A172 (cell line): ENCODE data around the gene SPDEF. TPM values are rescaled to one million over a fixed set of nuclear protein-coding genes. Genes with fewer than 3 reads are reported as not detected.

Experiments used
- DNase-seq: peaks from one replicate; pipeline ENCODE4 v3.0.0-alpha.2; 2015; ENCODE audit warnings: low spot score
- total RNA-seq: library from RNA; depleted of rRNA; stranded (reverse); fragments of >200 nt; shearing (Covaris generic); gene quantifications from 2 replicates; pipeline ENCODE4 v1.2.3, GENCODE V29; 2014

SPDEF gene
- total RNA-seq, 1 experiment from 2014 or later = not detected

GRCh38 chr6:34515473-34516387 is 40.4 kb downstream of the SPDEF start:
- DNase-seq = no peak

GRCh38 chr6:34514593-34515472 is 41.3 kb downstream of the SPDEF start:
- no peak for DNase-seq

GRCh38 chr6:34514112-34514511 is 42.0 kb downstream of the SPDEF start:
- DNase-seq = no peak

- no peak for DNase-seq
Observed at GRCh38 chr6:34513646-34514045, 42.5 kb downstream of the SPDEF start.

GRCh38 chr6:34512738-34513115 is 43.4 kb downstream of the SPDEF start:
- no peak for DNase-seq

GRCh38 chr6:34511915-34512737 is 44.0 kb downstream of the SPDEF start:
- DNase-seq = no peak

GRCh38 chr6:34511214-34511914 is 44.8 kb downstream of the SPDEF start:
- DNase-seq = no peak

- DNase-seq = no peak
Observed at GRCh38 chr6:34510299-34510698, 45.8 kb downstream of the SPDEF start.

GRCh38 chr6:34509782-34510181 is 46.3 kb downstream of the SPDEF start:
- no peak for DNase-seq

DNA sequence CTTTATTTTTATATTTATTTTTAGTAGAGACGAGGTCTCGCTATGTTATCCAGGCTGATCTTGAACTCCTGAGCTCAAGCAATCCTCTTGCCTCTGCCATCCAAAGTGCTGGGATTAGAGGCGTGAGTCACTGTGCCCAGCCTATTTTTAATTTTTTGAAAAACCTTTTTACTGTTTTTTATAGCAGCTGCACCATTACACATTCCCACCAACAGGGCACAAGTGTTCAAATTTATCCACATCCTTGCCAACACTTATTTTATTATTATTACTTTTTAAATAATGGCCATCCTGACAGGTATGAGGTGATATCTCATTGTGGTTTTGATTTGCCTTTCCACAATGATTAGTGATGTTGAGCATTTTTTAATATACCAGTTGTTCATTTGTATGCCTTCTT is 47.7 kb downstream of the SPDEF start:
- no peak for DNase-seq

GRCh38 chr6:34506718-34507117 is 49.4 kb downstream of the SPDEF start:
- DNase-seq = no peak

DNA sequence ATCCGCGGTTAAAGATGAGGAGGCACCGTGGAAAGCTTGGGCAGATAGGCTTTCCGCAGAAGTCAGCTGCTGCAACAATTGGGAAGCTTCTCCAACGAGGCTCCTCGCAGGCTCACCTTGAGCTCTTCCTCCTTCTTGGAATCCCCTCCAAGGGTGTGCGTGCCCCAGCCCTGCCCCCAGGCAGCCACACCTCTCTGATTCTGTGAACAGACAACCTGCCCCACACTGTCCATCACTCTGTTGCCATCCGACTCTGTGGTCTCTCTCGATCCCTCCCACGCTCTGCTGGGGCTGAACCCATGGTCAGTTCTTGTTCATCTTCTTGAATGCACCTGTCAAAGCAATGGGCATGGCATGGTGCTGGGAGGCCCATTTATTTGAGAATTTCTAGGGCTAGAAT is 58.7 kb downstream of the SPDEF start:
- DNase-seq = no peak

DNA sequence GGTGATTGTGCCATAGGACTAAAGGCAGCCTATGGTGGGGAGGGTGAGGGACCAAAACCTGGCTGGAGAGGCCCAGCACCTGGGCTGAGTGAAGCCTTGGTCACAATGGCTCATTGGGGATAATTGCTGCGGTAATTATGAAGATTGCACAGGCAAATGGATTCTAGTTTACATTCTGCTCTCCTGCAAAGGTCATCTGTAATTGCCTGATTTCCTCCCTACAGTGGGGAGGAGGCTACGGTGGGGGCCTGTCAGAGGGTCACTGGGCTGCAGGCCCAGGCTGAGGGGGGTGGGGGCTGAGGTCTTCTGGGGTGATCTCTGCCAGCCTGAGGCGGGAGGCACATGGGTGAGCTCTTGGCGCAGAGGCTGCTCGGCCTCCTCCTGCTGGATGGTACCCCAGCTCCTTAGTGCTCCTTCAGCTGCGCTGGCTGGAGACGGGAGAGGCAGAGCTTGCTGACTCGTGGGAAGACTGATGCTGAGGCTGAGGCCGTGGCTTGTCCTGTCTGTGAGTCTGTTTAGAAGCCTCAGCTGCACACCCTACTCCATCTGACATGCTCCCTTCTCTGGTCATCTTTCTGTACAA is 59.9 kb downstream of the SPDEF start:
- DNase-seq = no peak

GRCh38 chr6:34494973-34495372 is 61.2 kb downstream of the SPDEF start:
- DNase-seq = no peak

DNA sequence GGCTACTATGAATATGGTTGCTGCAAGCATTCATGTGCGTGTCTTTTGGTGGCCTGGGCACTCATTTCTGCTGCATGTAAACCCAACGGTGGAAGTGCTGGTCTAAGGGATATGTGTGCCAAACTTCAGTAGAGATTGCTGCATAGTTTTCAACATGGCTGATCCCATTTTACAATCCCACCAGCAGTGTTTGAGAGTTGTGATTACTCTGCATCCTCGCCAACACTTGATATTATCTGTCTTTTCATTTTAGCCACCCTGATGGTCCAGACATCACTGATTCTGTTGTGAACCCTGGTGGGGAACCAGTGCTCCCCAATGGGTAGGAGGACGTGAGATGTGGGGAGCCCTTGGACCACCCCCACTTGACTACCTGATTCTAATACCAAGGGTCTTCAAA is 62.8 kb downstream of the SPDEF start:
- DNase-seq = no peak

DNA sequence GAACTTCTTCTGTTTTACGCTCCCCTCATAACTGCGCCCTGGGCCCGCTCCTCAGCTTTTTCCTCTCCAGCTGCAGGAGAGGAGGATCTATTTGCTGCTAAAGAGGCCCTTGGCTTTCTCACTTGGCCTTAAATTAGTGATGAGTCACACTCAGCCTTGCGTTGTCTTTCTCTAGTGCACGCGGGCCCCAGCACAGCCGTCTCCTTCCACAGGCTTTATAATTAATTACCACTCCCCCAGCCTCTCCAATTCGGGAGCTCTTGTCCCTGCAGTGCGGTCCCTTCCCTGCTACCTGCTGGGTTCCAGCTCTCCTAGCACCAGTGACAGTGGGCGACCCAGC is 65.1 kb downstream of the SPDEF start:
- peak; percentile 29 for DNase-seq

DNA sequence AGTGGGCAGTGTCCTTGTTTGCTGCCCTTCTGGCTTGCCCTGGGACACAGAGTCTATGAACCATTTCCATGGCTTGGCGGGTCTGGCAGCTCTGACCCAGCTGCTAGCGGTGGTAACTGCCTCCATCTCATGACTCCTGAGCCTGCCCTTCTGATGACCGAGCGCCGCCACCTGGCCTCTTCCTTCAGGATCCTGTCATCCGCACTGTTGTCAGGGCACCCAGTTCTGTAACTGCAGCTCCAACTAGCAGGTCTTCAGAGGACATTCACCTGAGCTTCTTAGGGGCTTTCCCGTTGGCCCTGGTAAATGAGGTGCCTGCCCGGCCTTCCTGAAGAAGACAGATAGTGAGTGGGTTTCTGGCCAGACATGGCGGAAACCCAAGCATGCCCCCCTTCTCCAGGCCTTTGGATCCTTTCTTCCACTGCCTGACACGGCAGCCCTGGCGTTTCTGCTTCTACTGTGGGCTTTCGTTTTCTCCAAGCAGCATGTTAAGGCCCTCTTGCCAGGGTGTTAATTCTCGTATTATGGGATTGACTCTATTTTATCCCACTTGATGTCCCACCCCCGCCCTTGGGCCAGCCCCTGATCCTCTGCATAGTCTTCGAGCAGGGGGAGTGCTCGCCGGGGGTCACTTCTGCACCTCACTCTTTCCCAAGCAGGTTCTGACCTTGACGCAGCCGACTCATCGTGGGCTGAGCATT is 65.6 kb downstream of the SPDEF start:
- DNase-seq = no peak

GRCh38 chr6:34489207-34489805 is 66.8 kb downstream of the SPDEF start:
- no peak for DNase-seq
